Measurements from ENCODE around the gene RDX. TPM values are rescaled to one million over a fixed set of nuclear protein-coding genes. Genes with fewer than 3 reads are reported as not detected.

Gene RDX
- total RNA-seq, 1 experiment from 2014 or later, result 77.4 TPM

GRCh38 chr11:110269996-110270395, 26.4 kb downstream of the RDX start:
- Mint-ChIP-seq H3K36me3 (peaks cover 34% of the 10 kb centered on the region), H3K4me1 (no peaks in the 10 kb centered on the region), H3K9me3 (no peaks in the 10 kb centered on the region), H3K27me3 (ENCODE audit: low read depth) (no peaks in the 10 kb centered on the region), H3K4me3 (no peak overlapping the region), H3K27ac (no peak overlapping the region)
- ATAC-seq, result no peak
- CTCF ChIA-PET, result no interaction called here
- POLR2A ChIA-PET, result no interaction called here
- DNase-seq (ENCODE audit: low spot score), result no peak
- TF ChIP-seq ZMAT4 (CRISPR knock-in tag; IDR thresholded peaks at IDR 0.05) (no peak), ATF3 (CRISPR knock-in tag; conservative IDR thresholded peaks at IDR 0.05) (no peak), ZBTB21 (CRISPR knock-in tag; IDR thresholded peaks at IDR 0.05; ENCODE audit: borderline replicate concordance) (no peak), ZNF219 (CRISPR knock-in tag; IDR thresholded peaks at IDR 0.05; ENCODE audit: borderline replicate concordance) (no peak), ZNF416 (CRISPR knock-in tag; IDR thresholded peaks at IDR 0.05) (no peak), HMGA2 (CRISPR knock-in tag; IDR thresholded peaks at IDR 0.05) (no peak), USF1 (CRISPR knock-in tag; IDR thresholded peaks at IDR 0.05) (no peak)

GRCh38 chr11:110268441-110268840, 28.0 kb downstream of the RDX start:
- ATAC-seq, result no peak
- H3K4me1 Mint-ChIP-seq, result no peaks in the 10 kb centered on the region
- peaks cover 34% of the 10 kb centered on the region for H3K36me3 Mint-ChIP-seq
- TF ChIP-seq ZNF396 (CRISPR knock-in tag; IDR thresholded peaks at IDR 0.05; ENCODE audit: borderline replicate concordance), result no peak
- no peak for TF ChIP-seq AR (CRISPR knock-in tag; IDR thresholded peaks at IDR 0.05)
- no peak overlapping the region for H3K4me3 Mint-ChIP-seq
- no peaks in the 10 kb centered on the region for H3K27me3 Mint-ChIP-seq (ENCODE audit: low read depth)
- no peak for DNase-seq (ENCODE audit: low spot score)
- no peaks in the 10 kb centered on the region for H3K9me3 Mint-ChIP-seq
- H3K27ac Mint-ChIP-seq, result no peak overlapping the region; the same call in 1 of the 2 replicates
- ChIA-PET POLR2A (no interaction called here), CTCF (interaction anchor here (0.7 kb wide), 2 partner anchors 28 to 306 kb away, joined by 3 read pairs; no protein-coding TSS in a partner anchor)

- Mint-ChIP-seq H3K4me1 (no peaks in the 10 kb centered on the region), H3K27me3 (ENCODE audit: low read depth) (no peaks in the 10 kb centered on the region), H3K9me3 (no peaks in the 10 kb centered on the region), H3K4me3 (no peak overlapping the region), H3K27ac (no peak overlapping the region), H3K36me3 (peaks cover 40% of the 10 kb centered on the region)
- no peak for ATAC-seq
- ChIA-PET POLR2A (no interaction called here), CTCF (no interaction called here)
- DNase-seq (ENCODE audit: low spot score), result no peak
- TF ChIP-seq MYBL2 (CRISPR knock-in tag; IDR thresholded peaks at IDR 0.05) (no peak), CTCF (IDR thresholded peaks at IDR 0.05) (no peak), ZNF281 (CRISPR knock-in tag; IDR thresholded peaks at IDR 0.05) (no peak), TEAD4 (CRISPR knock-in tag; IDR thresholded peaks at IDR 0.05) (no peak), ZNF423 (CRISPR knock-in tag; IDR thresholded peaks at IDR 0.05) (no peak), ZNF121 (CRISPR knock-in tag; IDR thresholded peaks at IDR 0.05) (no peak), HMGXB4 (CRISPR knock-in tag; IDR thresholded peaks at IDR 0.05) (no peak), E2F4 (CRISPR knock-in tag; IDR thresholded peaks at IDR 0.05; ENCODE audit: borderline replicate concordance, low read depth) (no peak), FOXJ3 (CRISPR knock-in tag; IDR thresholded peaks at IDR 0.05; ENCODE audit: borderline replicate concordance) (no peak), USF1 (CRISPR knock-in tag; IDR thresholded peaks at IDR 0.05) (no peak), ZNF232 (CRISPR knock-in tag; IDR thresholded peaks at IDR 0.05) (no peak), ETV6 (CRISPR knock-in tag; IDR thresholded peaks at IDR 0.05) (no peak), EMX1 (CRISPR knock-in tag; IDR thresholded peaks at IDR 0.05) (no peak)
Measured at GRCh38 chr11:110262072-110262403, 34.4 kb downstream of the RDX start.
